NCI-H446 treated with DMSO at 0.1 percent for 48 hours (cell line): ENCODE measurements around the gene ZDHHC1.
"Not testable (repeated sequence)": the region's sequence is repeated elsewhere in the genome, so short reads cannot be mapped to it uniquely, and the experiment has no call there.

ENCODE experiments used
- DNase-seq: peaks from one replicate; lab custom pipeline; 2025; lab: John Stamatoyannopoulos, UW

Gene ZDHHC1

DNA sequence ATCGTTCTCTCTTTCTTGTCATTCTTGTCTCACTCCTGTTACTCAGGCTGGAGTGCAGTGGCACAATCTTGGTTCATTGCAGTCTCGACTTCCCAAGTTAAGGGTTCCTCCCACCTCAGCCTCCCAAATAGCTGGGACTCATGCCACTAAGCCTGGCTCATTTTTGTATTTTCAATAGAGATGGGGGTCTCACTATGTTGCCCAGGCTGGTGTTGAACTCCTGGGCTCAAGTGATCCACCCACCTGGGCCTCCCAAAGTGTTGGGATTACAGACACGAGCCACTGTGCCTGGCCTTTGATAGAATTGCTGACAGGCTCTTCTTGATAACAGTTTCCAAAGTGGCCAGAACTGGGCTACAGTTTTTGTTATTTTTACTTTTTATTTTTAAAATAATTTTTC is 55.2 kb downstream of the ZDHHC1 start:
- DNase-seq, result no peak

DNA sequence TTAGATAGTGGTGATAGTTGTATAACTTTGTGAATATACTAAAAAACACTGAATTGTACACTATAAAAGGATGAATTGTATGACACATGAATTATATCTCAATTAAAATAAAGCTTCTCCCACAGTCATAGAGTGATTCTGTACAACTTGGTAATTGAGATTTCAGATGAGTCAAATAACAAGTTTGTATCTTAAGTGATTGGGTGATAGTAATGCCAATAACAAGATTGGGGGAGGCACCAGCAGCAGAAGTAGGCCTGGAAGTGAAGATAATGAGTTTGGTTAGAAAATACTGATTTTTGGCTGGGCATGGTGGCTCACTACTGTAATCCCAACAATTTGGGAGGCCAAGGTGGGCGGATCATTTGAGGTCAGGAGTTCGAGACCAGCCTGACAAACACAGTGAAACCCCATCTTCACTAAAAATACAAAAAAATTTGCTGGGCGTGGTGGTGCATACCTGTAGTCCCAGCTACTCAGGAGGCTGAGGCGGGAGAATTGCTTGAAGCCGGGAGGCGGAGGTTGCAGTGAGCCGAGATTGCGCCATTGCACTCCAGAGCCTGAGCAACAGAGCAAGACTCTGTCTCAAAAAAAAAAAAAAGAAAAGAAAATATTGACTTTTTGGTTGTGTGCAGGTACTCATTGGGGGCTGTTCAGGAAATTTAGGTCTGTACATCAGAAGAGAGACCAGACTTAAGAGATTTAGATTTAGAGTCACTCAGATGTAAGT is 56.6 kb downstream of the ZDHHC1 start:
- DNase-seq, result not testable (repeated sequence)

DNA sequence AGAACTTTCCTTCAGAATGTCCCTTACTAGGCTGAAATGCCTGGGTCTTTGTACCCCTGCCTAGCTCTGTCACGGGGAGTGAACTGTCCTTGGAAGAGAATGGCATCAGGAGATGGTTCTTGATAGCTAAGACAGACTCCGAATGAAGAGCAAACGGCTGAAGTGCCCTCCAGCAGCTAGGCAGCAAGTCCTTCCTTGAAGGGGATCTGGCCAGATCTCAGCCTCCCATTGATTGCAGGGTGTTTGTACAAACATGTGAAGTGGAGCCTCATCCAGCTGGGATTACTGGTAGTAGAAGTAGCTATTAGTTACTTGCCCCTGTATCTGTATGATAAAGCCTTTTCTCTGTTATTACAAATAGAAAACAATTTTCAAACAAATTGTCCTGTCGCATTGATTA is 58.7 kb downstream of the ZDHHC1 start:
- DNase-seq, result no peak

DNA sequence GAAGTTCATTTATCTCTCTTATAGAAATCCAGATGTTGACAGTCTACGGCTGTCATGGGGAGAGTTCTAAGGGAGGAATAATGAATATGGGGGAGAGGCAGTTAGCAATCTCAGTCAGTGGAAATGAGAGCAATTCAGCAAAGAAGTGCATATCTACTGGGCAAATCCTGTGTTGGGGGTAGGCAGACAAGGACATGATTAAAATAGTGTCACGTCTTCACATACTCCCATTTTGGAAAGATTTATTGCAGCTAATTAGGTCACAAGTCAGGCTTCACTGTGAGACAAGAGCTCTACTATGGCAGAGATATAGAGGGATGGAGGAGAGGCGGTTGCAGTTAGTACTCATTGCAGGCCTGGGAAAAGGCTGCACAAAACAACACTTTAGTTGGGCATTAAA is 59.9 kb downstream of the ZDHHC1 start:
- no peak for DNase-seq

DNA sequence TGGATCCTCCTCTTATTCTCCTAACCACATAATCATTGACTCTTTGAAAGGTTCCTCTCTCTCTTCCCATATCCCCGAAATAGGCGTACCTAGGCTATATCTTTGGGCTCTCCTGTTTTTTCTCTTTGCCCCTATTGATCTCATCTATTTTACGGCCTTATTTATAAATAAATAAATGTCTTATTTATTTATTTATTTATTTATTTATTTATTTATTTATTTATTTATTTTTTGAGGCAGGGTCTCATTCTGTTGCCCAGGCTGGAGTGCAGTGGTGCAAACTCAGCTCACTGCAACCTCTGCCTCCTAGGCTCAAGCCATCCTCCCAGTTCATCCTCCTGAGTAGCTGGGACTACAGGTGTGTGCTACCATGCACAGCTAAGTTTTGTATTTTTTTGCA is 63.8 kb downstream of the ZDHHC1 start:
- DNase-seq, result not testable (repeated sequence)

DNA sequence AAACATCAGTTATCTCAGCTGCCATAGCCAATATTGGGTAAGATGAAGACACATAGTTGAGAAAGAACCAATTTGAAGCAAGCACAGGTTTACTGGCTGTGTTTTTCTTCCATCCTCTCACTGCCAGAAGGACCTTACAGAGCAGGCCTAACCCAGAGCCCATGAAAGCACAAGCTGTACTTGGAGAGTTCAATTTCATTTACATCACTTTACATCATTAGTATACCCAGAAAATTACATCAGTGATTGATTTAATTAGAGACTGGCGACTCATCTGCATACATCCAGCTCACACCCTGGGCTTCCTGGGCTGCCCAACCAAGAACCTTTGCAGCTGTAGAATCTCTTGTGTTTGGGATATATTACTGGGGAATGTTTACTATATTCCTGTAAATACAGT is 66.0 kb downstream of the ZDHHC1 start:
- no peak for DNase-seq

DNA sequence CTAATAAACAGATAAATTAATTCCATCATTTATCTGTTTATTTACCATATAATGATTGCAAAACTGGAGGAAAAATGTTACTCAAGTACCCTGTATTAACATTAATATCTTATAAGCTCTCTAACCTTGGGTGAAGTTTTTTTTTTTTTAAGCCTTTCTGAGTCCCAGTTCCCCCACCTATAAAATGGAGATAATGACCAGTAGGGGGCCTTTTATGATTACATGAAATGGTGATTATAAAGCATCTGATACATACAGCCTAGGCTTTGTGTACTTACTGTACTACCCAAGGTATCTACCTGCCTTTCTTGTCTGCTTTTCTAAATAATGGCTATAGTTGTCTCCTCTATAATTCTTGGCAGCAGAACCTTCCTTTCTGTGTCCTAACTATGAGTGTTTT is 67.1 kb downstream of the ZDHHC1 start:
- DNase-seq, result no peak

DNA sequence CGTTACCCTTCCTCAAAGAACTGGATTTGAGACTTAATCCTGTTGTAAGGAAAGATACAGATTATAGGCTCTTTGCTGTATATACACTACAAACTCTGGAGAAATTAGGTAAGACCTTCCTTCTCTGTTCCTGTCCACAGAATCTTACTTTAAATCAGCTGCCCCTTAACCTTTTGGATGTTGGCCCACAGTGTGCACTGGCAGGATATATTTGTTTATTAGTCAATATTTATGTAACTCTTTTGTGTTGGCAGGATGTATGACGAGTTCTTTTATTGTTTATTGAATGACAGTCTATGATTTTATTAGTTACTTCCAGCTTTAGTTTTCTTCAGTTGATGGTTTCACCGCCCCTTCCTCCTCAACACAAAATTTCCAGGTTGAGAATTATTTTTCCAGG is 69.9 kb downstream of the ZDHHC1 start:
- DNase-seq, result no peak

DNA sequence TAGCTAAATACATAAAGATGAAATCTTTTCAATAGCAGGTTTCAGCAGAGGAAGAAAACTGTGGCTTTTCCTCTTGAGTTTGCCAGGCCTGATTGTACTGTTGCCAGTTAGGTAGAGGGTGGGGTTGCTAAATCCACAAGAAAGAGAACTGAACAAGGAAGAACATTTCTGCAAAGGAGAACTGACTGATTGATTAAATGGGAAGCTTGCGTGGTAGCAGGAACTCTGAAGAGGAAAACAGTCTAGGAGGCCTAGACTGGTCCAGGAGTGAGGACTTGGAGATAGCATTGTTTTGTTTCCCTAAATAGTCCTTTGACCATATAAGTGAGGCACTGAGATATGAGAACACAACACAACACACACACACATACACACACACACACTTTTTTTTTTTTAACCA is 70.9 kb downstream of the ZDHHC1 start:
- DNase-seq, result no peak
